ENCODE results near the gene TNIP2.

TNIP2 gene

DNA sequence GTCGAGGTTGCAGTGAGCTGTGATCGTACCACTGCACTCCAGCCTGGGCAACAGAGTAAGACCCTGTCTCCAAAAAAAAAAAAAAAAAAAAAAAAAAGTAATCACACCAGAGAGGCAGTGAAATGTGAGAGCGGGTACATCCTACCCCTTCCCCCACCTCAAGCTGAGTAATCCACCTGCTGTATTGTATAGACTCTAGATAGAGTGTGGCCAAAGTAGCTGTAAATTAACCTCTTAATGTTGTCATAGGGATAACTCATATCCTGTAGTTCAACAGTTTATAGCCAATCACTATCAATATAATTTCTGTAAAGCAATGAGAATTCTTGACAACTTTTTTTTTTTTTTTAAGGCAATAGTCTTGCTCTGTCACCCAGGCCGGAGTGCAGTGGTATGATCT lies 30.8 kb downstream of the TNIP2 start:
- Histone ChIP-seq H3K79me2 (ENCODE audit: low read length) (no peaks in the 10 kb centered on the region), H3K4me2 (ENCODE audit: low read length) (no peak overlapping the region), H3K9me3 (ENCODE audit: insufficient read depth, low read length) (no peaks in the 10 kb centered on the region), H3K9ac (ENCODE audit: low read length) (no peak overlapping the region), H2AFZ (ENCODE audit: low read depth, low read length) (no peak overlapping the region), H4K20me1 (ENCODE audit: insufficient read depth, low read length) (no peaks in the 10 kb centered on the region; the same call in 1 of the 2 replicates), H3K4me3 (ENCODE audit: low read length) (no peak overlapping the region), H3K27me3 (ENCODE audit: low read depth, low read length) (no peaks in the 10 kb centered on the region), H3K4me1 (ENCODE audit: low read length) (no peaks in the 10 kb centered on the region), H3K36me3 (replicated peaks; ENCODE audit: low read depth, low read length) (peaks cover 20% of the 10 kb centered on the region), H3K27ac (ENCODE audit: low read length) (no peak overlapping the region)
- TF ChIP-seq, protein P1, sequence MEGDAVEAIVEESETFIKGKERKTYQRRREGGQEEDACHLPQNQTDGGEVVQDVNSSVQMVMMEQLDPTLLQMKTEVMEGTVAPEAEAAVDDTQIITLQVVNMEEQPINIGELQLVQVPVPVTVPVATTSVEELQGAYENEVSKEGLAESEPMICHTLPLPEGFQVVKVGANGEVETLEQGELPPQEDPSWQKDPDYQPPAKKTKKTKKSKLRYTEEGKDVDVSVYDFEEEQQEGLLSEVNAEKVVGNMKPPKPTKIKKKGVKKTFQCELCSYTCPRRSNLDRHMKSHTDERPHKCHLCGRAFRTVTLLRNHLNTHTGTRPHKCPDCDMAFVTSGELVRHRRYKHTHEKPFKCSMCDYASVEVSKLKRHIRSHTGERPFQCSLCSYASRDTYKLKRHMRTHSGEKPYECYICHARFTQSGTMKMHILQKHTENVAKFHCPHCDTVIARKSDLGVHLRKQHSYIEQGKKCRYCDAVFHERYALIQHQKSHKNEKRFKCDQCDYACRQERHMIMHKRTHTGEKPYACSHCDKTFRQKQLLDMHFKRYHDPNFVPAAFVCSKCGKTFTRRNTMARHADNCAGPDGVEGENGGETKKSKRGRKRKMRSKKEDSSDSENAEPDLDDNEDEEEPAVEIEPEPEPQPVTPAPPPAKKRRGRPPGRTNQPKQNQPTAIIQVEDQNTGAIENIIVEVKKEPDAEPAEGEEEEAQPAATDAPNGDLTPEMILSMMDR (IDR thresholded peaks at IDR 0.05; ENCODE audit: low read depth, low read length): no peak
- TF ChIP-seq EZH2phosphoT487 (IDR thresholded peaks at IDR 0.05; ENCODE audit: low read depth): no peak

DNA sequence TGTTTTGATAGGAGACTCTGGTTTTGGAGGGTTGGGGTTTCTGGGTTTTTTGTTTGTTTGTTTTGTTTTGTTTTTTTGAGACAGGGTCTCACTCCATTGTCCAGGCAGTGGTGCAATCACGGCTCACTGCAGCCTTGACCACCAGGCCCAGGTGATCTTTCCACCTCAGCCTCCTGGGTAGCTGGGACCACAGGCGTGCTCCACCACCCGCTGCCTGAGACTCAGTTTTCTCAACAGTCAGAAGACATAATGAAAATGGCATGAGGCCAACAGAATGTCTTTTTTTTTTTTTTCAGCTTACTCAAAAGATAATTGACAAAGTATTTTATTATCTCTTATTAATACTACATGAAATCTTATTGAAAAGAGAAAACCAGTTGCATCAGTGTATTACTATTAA lies 32.4 kb downstream of the TNIP2 start:
- Histone ChIP-seq H4K20me1 (ENCODE audit: insufficient read depth, low read length) (no peaks in the 10 kb centered on the region; the same call in 1 of the 2 replicates), H3K79me2 (ENCODE audit: low read length) (no peaks in the 10 kb centered on the region), H3K36me3 (replicated peaks; ENCODE audit: low read depth, low read length) (peaks cover 17% of the 10 kb centered on the region), H3K4me1 (ENCODE audit: low read length) (no peaks in the 10 kb centered on the region), H3K27ac (ENCODE audit: low read length) (no peak overlapping the region), H3K9me3 (ENCODE audit: insufficient read depth, low read length) (no peaks in the 10 kb centered on the region), H3K4me3 (ENCODE audit: low read length) (no peak overlapping the region), H3K27me3 (ENCODE audit: low read depth, low read length) (no peaks in the 10 kb centered on the region), H3K9ac (ENCODE audit: low read length) (no peak overlapping the region), H3K4me2 (ENCODE audit: low read length) (no peak overlapping the region), H2AFZ (ENCODE audit: low read depth, low read length) (no peak overlapping the region)
- TF ChIP-seq EZH2phosphoT487 (IDR thresholded peaks at IDR 0.05; ENCODE audit: low read depth): no peak

DNA sequence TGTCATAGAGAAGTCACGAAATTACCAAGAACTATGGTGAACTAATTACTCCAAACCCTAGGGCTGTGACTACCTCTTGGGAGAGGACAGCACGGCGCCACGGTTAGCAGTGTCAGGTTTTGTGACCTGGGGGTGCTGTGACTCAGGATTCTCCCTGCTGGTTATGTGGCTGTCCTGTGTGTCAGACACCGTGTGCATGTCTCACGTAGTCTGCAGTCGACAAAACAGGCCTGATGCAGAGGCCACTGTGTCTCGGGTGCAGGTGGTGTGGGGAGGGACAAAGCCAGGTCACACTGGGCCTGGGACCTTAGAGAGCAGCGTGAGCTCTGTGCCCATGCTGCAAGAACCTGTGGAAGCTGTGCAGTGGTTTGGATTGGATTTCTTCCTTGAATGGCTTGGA lies 34.1 kb downstream of the TNIP2 start:
- Histone ChIP-seq H3K4me3 (ENCODE audit: low read length) (no peak overlapping the region), H3K36me3 (replicated peaks; ENCODE audit: low read depth, low read length) (peaks cover 17% of the 10 kb centered on the region), H2AFZ (ENCODE audit: low read depth, low read length) (no peak overlapping the region), H4K20me1 (ENCODE audit: insufficient read depth, low read length) (no peaks in the 10 kb centered on the region; the same call in 1 of the 2 replicates), H3K4me1 (ENCODE audit: low read length) (no peaks in the 10 kb centered on the region), H3K9ac (ENCODE audit: low read length) (no peak overlapping the region), H3K9me3 (ENCODE audit: insufficient read depth, low read length) (no peaks in the 10 kb centered on the region), H3K79me2 (ENCODE audit: low read length) (no peaks in the 10 kb centered on the region), H3K27ac (ENCODE audit: low read length) (no peak overlapping the region), H3K4me2 (ENCODE audit: low read length) (no peak overlapping the region), H3K27me3 (ENCODE audit: low read depth, low read length) (no peaks in the 10 kb centered on the region)
- TF ChIP-seq EZH2phosphoT487 (IDR thresholded peaks at IDR 0.05; ENCODE audit: low read depth): no peak
- TF ChIP-seq, protein P1 (IDR thresholded peaks at IDR 0.05; ENCODE audit: low read depth, low read length): no peak

DNA sequence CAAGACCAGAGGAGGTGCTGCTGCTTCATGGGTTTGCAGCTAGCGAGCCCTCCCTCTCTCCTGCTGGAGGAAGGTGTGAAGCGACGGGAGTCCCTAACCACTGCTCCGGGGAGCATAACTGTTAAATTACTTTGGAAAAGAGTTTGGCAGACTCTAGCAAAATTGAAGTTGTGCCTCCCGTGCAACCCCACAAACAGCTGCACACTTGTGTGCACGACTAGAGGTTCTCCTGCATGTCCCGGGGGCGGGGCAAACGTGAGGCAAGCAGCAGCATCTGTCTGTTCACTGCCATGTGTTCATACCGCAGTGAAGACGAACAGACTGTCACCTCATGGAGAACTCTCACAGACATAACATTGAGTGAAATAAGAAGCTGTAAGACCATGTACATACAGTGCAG lies 34.5 kb downstream of the TNIP2 start:
- no peaks in the 10 kb centered on the region for H3K9me3 ChIP-seq (ENCODE audit: insufficient read depth, low read length)
- no peak overlapping the region for H2AFZ ChIP-seq (ENCODE audit: low read depth, low read length)
- TF ChIP-seq, protein P1 (IDR thresholded peaks at IDR 0.05; ENCODE audit: low read depth, low read length): no peak
- no peak for TF ChIP-seq EZH2phosphoT487 (IDR thresholded peaks at IDR 0.05; ENCODE audit: low read depth)
- H3K9ac ChIP-seq (ENCODE audit: low read length): no peak overlapping the region
- no peak overlapping the region for H3K4me3 ChIP-seq (ENCODE audit: low read length)
- H3K4me2 ChIP-seq (ENCODE audit: low read length): no peak overlapping the region
- peaks cover 17% of the 10 kb centered on the region for H3K36me3 ChIP-seq (replicated peaks; ENCODE audit: low read depth, low read length)
- no peak overlapping the region for H3K27ac ChIP-seq (ENCODE audit: low read length)
- no peaks in the 10 kb centered on the region for H3K27me3 ChIP-seq (ENCODE audit: low read depth, low read length)
- no peaks in the 10 kb centered on the region; the same call in 1 of the 2 replicates for H4K20me1 ChIP-seq (ENCODE audit: insufficient read depth, low read length)
- H3K79me2 ChIP-seq (ENCODE audit: low read length): no peaks in the 10 kb centered on the region
- H3K4me1 ChIP-seq (ENCODE audit: low read length): no peaks in the 10 kb centered on the region

All from OCI-LY3 (cell line).